ENCODE data around the gene MAGEA9.

DNA sequence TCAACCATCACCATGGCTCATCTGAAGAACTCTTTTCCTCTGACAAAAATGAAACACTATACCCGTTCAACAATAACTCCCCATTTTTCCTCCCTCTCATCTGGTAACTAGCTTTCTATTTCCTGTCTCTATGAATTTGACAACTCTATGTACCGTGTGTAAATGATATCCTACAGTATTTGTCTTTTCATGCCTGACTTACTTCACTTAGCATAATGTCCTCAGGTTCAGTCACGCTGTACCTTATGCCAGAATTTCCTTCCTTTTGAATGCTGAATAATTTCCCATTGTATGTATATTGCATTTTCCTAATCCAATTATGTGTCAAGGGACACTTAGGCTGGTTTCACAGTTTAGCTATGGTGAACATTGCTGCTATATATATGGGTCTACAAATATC is 18.2 kb downstream of the MAGEA9 start:
- TF ChIP-seq, protein P1, sequence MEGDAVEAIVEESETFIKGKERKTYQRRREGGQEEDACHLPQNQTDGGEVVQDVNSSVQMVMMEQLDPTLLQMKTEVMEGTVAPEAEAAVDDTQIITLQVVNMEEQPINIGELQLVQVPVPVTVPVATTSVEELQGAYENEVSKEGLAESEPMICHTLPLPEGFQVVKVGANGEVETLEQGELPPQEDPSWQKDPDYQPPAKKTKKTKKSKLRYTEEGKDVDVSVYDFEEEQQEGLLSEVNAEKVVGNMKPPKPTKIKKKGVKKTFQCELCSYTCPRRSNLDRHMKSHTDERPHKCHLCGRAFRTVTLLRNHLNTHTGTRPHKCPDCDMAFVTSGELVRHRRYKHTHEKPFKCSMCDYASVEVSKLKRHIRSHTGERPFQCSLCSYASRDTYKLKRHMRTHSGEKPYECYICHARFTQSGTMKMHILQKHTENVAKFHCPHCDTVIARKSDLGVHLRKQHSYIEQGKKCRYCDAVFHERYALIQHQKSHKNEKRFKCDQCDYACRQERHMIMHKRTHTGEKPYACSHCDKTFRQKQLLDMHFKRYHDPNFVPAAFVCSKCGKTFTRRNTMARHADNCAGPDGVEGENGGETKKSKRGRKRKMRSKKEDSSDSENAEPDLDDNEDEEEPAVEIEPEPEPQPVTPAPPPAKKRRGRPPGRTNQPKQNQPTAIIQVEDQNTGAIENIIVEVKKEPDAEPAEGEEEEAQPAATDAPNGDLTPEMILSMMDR (IDR thresholded peaks at IDR 0.05; ENCODE audit: borderline replicate concordance, extremely low read depth, low read length, poor library complexity, severe bottlenecking) = no peak
- no peak for TF ChIP-seq EZH2 (IDR thresholded peaks at IDR 0.05; ENCODE audit: borderline replicate concordance, low read depth, low read length, severe bottlenecking)

All from DND-41 (cell line).